ENCODE data around the gene TRPV4. TPM values are rescaled to one million over a fixed set of nuclear protein-coding genes. Genes with fewer than 3 reads are reported as not detected.
A peak's percentile ranks its signal among the peaks of the same experiment; 100 is the strongest.

Gene TRPV4
- total RNA-seq, 6 donors from 2014 or later = 2.2 to 9.7 (median 5.4) TPM

GRCh38 chr12:109756457-109756856 lies 76.7 kb downstream of the TRPV4 start:
- no peak overlapping the region for H3K4me3 ChIP-seq
- no peak overlapping the region for H3K27ac ChIP-seq
- 96 to 100% methylated on average over 1 of the region's 1 CpG for WGBS, 2 donors
- no peaks in the 10 kb centered on the region for H3K36me3 ChIP-seq
- no peaks in the 10 kb centered on the region for H3K27me3 ChIP-seq
- no peak for DNase-seq
- H3K4me1 ChIP-seq = peaks cover 8 to 27% (median 16%) of the 10 kb centered on the region in 4 donors
- no peak for TF ChIP-seq POLR2AphosphoS5 (IDR thresholded peaks at IDR 0.05)
- TF ChIP-seq, protein P1, sequence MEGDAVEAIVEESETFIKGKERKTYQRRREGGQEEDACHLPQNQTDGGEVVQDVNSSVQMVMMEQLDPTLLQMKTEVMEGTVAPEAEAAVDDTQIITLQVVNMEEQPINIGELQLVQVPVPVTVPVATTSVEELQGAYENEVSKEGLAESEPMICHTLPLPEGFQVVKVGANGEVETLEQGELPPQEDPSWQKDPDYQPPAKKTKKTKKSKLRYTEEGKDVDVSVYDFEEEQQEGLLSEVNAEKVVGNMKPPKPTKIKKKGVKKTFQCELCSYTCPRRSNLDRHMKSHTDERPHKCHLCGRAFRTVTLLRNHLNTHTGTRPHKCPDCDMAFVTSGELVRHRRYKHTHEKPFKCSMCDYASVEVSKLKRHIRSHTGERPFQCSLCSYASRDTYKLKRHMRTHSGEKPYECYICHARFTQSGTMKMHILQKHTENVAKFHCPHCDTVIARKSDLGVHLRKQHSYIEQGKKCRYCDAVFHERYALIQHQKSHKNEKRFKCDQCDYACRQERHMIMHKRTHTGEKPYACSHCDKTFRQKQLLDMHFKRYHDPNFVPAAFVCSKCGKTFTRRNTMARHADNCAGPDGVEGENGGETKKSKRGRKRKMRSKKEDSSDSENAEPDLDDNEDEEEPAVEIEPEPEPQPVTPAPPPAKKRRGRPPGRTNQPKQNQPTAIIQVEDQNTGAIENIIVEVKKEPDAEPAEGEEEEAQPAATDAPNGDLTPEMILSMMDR (IDR thresholded peaks at IDR 0.05) = no peak
- no peak for TF ChIP-seq POLR2A (IDR thresholded peaks at IDR 0.05)
- TF ChIP-seq EP300 (IDR thresholded peaks at IDR 0.05) = no peak
- ATAC-seq (ENCODE audit: low FRiP score in 2 of 2) = no peak
- peaks cover 0 to 8% (median 2%) of the 10 kb centered on the region in 4 donors for H3K9me3 ChIP-seq

DNA sequence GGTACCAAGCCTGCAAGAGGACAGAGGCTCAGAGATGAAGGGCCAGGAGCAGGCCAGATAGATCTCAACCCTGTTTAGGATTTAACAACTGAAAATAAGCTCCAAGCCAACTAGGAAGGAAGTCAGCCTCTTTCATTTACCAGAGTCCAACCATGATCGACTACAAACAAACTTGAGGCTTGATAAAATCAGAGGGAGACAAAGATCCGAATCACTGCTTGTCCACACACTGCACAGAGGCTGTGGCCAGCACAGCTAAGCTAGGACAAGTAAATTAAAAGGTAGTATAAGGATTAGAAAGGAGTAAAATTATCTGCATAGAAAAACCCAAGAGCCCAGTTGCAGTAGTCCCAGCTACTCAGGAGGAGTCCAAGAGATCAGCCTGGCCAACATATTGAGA lies 79.2 kb downstream of the TRPV4 start:
- H3K27me3 ChIP-seq = no peaks in the 10 kb centered on the region
- peaks cover 0 to 8% (median 2%) of the 10 kb centered on the region in 4 donors for H3K9me3 ChIP-seq
- ATAC-seq (ENCODE audit: low FRiP score in 2 of 2) (no peak), DNase-seq (peak in 1 of 2 donors; percentile 5)
- peaks cover 0 to 10% (median 0%) of the 10 kb centered on the region in 4 donors for H3K4me1 ChIP-seq
- H3K4me3 ChIP-seq = no peak overlapping the region
- no peaks in the 10 kb centered on the region for H3K36me3 ChIP-seq
- TF ChIP-seq, protein P1 (IDR thresholded peaks at IDR 0.05) = no peak
- TF ChIP-seq POLR2A (IDR thresholded peaks at IDR 0.05) (no peak), POLR2AphosphoS5 (IDR thresholded peaks at IDR 0.05) (no peak), EP300 (IDR thresholded peaks at IDR 0.05) (no peak)
- peak overlapping the region in 2 of 4 donors; percentile 70 to 76 for H3K27ac ChIP-seq
- WGBS, 2 donors = 30 to 35% methylated on average over 2 of the region's 2 CpGs

GRCh38 chr12:109753054-109753401 lies 80.2 kb downstream of the TRPV4 start:
- DNase-seq = peak in 1 of 2 donors; percentile 13
- Histone ChIP-seq H3K4me3 (no peak overlapping the region), H3K36me3 (no peaks in the 10 kb centered on the region), H3K27me3 (no peaks in the 10 kb centered on the region), H3K4me1 (peaks cover 0 to 10% (median 0%) of the 10 kb centered on the region in 4 donors), H3K27ac (peak overlapping the region in 3 of 4 donors; percentile 27 to 76 (median 70)), H3K9me3 (peaks cover 0 to 8% (median 2%) of the 10 kb centered on the region in 4 donors)
- ATAC-seq (ENCODE audit: low FRiP score in 2 of 2) = no peak
- no peak for TF ChIP-seq POLR2A (IDR thresholded peaks at IDR 0.05)
- TF ChIP-seq EP300 (IDR thresholded peaks at IDR 0.05) = no peak
- TF ChIP-seq POLR2AphosphoS5 (IDR thresholded peaks at IDR 0.05) = no peak
- TF ChIP-seq, protein P1 (IDR thresholded peaks at IDR 0.05) = no peak
- 76 to 80% methylated on average over 2 to 5 of the region's 5 CpGs for WGBS, 2 donors

DNA sequence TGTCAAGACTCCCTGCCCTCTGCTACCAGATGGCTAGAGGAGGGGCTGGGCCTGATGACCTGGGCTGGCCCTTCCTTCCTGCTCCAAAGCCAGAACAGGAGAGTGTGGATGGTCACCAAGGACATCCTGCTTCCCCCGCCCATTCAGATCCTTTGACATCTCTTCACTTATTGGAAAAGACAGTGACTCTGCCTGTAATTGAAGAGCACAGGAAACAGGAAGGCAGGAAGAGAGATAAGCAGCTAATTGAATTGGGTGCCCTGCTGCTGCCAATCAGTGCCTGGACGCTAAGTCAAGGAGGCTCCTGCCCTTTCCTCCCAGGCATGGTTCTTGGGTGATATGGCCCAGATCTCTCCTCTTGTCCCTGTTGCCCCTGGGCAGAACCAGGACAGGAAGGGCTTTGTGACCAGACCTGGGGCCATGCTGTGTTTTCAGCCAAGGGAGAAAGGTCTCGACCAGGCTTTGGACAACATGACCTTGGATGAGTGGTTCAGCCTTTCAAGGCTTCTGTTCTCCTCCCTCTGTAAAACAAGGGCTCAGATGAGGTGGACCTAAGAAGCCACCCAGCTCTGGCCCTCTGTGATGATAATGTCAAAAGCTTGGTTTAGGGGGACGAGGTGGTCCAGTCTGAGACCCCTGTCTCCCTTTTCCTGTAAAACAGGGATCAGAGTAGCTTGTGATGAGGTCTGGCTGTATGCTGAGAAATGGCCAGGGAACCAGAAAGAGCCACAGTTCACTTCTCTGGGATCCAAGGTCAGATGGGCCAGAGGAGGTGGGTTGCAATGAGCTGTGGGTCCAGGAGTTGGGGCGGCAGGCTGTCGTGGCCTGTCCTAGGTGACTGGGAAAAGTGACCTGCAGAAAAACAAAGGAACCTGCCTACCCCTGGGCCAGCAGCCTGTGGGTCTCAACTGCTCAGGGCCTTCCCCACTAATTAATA lies 80.8 kb downstream of the TRPV4 start:
- Histone ChIP-seq H3K27me3 (no peaks in the 10 kb centered on the region), H3K9me3 (peaks cover 0 to 8% (median 2%) of the 10 kb centered on the region in 4 donors), H3K4me1 (peaks cover 0 to 10% (median 0%) of the 10 kb centered on the region in 4 donors), H3K27ac (peak overlapping the region; percentile 24 to 76 (median 48)), H3K4me3 (no peak overlapping the region), H3K36me3 (no peaks in the 10 kb centered on the region)
- 83 to 96% methylated on average over 2 to 6 of the region's 6 CpGs for WGBS, 2 donors
- ATAC-seq (ENCODE audit: low FRiP score in 2 of 2) (no peak), DNase-seq (peak in 1 of 2 donors; percentile 30)
- TF ChIP-seq EP300 (IDR thresholded peaks at IDR 0.05) = peak in 1 of 4 donors; percentile 59
- TF ChIP-seq, protein P1 (IDR thresholded peaks at IDR 0.05) = no peak
- no peak for TF ChIP-seq POLR2A (IDR thresholded peaks at IDR 0.05)
- TF ChIP-seq POLR2AphosphoS5 (IDR thresholded peaks at IDR 0.05) = peak; percentile 68 to 76
